ENCODE measurements around the gene C6orf47.

Gene C6orf47

DNA sequence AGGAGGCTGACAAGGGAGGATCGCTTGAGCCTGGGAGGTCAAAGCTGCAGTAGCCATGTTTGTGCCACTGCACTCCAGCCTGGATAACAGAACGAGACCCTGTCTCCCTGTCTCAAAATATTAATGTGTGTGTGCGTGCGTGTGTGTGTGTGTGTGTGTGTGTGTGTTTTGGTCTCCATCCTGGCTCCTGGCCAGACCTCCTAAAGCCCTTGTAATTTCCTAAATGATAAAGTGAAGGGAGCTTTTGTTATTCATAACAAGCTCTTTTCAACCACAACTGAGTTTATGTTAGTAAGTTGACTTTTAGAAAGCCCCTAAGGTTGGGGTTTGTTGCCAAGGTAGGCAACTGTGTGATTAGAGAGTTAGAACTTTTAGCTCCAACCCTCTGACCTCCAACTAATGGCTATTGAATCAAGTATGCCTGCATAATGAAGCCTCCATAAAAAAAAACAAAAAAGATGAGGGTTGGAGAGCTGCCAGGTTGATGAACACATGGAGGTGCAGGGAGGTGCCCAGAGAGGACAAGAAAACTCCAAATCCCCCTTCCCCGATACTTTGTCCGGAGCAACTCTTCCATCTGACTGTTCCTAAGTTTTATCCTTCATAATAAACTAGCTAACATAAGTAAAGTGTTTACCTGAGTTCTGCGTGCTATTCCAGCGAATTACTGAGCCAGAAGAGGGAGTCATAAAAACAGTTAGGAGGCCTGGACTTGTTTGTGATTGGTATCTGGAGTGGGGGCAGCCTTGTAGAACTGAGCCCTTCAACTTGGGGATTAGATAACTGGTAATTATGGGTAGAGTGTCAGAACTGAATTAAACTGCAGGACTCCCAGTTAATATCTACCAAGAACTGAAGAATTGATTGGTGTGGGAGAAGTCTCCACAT, 50.8 kb downstream of the C6orf47 start:
- no peak for DNase-seq
